Activated CD8-positive, alpha-beta T cell treated with anti-CD3 and anti-CD28 coated beads for 36 hours (primary cell): ENCODE results near the gene MMAA. TPM values are rescaled to one million over a fixed set of nuclear protein-coding genes. Genes with fewer than 3 reads are reported as not detected.

Experiments used
- ATAC-seq: fragments of 200-7000 bp; cut with Tn5 transposase; one replicate; pipeline ENCODE4 v1.10.0; 2021; ENCODE audit warnings: mild to moderate bottlenecking, moderate library complexity
- CTCF ChIA-PET: fragments of 350-600 bp; sonication (Branson Sonifier 250); formaldehyde crosslinking; loops from one replicate; lab custom pipeline; 2021; ENCODE audit warnings: antibody characterized with exemption; lab: Charles Lee
- POLR2A ChIA-PET: fragments of 350-600 bp; sonication (Branson Sonifier 250); formaldehyde crosslinking; loops from one replicate; lab custom pipeline; 2021; ENCODE audit warnings: antibody characterized with exemption; lab: Charles Lee
- DNase-seq: peaks from one replicate; pipeline ENCODE4 v3.0.0-alpha.2; 2020
- H3K27ac Mint-ChIP-seq: one replicate; pipeline ENCODE4 v1.8.0; 2021; ENCODE audit warnings: mild to moderate bottlenecking, mixed read lengths
- H3K27me3 Mint-ChIP-seq: one replicate; pipeline ENCODE4 v1.8.0; 2021; ENCODE audit warnings: mixed read lengths
- H3K36me3 Mint-ChIP-seq: one replicate; pipeline ENCODE4 v1.8.0; 2021; ENCODE audit warnings: low read depth, mixed read lengths
- H3K4me1 Mint-ChIP-seq: one replicate; pipeline ENCODE4 v1.8.0; 2021; ENCODE audit warnings: low read depth, mixed read lengths
- H3K4me3 Mint-ChIP-seq: one replicate; pipeline ENCODE4 v1.8.0; 2021; ENCODE audit warnings: mild to moderate bottlenecking, moderate library complexity, mixed read lengths
- H3K9me3 Mint-ChIP-seq: one replicate; pipeline ENCODE4 v1.8.0; 2021; ENCODE audit warnings: mixed read lengths
- intact Hi-C: fragments of 100-400 bp; cut with micrococcal nuclease; formaldehyde crosslinking; loops from one replicate; pipeline ENCODE4 v1.10.0; 2022
- total RNA-seq, 2 experiments: library from RNA; stranded (reverse); gene quantifications; one replicate each; pipeline ENCODE4 v1.2.3, GENCODE V29; 2021
- TF ChIP-seq, protein P1 (sequence below): fragments of 200-600 bp; IDR thresholded peaks from one replicate; pipeline ENCODE4 v1.8.0; 2022; ENCODE audit warnings: antibody characterized with exemption, mild to moderate bottlenecking

MMAA gene
- total RNA-seq, 2 experiments from 2014 or later = 14.4 to 15.9 TPM

DNA sequence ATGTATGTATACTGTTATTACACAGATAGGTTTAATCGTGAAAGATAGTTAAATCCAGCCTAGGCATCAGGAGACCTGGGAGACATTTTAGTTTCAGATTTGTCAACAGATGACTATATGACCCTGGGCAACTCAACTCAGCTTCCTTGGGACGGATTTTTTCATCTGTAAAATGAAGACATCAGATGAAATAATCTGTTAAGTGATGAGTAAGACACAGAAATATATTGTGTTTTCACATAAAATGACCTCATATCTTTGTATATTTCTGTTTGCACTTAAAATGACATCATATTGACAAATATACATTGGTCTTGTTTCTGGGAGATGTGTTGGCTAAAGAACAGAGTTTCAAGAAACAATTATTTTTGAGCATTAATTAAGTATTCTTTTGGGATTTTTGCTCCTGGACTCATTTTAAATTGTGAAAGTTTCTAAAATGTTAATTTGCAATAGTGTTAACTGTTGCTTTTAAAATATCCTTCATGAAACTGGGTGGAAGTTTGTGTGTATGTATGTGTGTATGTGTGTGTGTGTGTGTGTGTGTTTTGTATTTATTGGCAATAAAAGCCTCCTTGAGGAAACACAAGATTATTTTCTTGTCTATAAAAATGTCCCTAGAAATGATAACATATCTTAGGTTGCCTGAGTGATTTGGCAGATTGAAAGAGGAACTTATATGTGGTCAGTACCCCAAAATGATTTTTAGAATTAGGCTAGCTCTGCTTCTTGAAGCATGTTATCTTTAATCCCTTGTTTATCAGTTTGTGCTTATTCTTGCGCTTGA, 29.1 kb upstream of the MMAA start:
- no peak for ATAC-seq
- H3K4me3 Mint-ChIP-seq = no peak overlapping the region
- ChIA-PET POLR2A (no interaction called here), CTCF (no interaction called here)
- intact Hi-C loops = no loop called here
- peaks cover 2% of the 10 kb centered on the region for H3K9me3 Mint-ChIP-seq
- H3K27ac Mint-ChIP-seq = no peak overlapping the region
- H3K27me3 Mint-ChIP-seq = peaks cover 17% of the 10 kb centered on the region
- TF ChIP-seq, protein P1, sequence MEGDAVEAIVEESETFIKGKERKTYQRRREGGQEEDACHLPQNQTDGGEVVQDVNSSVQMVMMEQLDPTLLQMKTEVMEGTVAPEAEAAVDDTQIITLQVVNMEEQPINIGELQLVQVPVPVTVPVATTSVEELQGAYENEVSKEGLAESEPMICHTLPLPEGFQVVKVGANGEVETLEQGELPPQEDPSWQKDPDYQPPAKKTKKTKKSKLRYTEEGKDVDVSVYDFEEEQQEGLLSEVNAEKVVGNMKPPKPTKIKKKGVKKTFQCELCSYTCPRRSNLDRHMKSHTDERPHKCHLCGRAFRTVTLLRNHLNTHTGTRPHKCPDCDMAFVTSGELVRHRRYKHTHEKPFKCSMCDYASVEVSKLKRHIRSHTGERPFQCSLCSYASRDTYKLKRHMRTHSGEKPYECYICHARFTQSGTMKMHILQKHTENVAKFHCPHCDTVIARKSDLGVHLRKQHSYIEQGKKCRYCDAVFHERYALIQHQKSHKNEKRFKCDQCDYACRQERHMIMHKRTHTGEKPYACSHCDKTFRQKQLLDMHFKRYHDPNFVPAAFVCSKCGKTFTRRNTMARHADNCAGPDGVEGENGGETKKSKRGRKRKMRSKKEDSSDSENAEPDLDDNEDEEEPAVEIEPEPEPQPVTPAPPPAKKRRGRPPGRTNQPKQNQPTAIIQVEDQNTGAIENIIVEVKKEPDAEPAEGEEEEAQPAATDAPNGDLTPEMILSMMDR = no peak
- no peaks in the 10 kb centered on the region for H3K4me1 Mint-ChIP-seq
- no peaks in the 10 kb centered on the region for H3K36me3 Mint-ChIP-seq
- no peak for DNase-seq

DNA sequence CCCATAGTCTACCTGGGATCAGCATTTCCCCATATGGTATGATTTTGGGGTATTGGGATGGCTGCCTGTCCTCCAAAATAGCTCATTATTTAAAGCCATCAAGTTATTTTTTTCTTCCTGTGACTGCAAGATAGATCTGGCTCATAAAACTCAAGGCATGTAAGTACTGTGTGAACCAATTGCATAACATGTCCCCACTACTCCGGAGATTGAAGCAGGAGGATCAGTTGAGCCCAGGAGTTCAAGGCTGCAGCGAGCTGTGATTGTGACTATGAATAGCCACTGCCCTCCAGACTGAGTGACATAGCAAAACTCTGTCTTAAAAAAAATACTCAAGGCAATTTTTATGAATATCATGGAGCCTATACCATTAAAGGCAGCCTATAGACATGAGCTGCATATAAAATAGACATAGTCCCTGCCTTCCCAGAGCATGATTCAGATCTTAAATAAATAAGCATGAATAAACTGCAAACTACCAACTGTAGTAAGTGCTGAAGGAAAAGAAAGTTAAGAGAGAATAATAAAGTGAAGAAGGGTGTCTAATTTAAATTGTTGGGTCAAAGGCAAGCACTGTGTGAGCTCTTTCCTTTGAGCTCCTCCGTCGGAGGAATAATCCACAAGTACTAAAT, 16.9 kb upstream of the MMAA start:
- intact Hi-C loops = no loop called here
- no peak overlapping the region for H3K4me3 Mint-ChIP-seq
- CTCF ChIA-PET = interaction anchor here (1.1 to 2.3 kb wide), 5 partner anchors 7 to 368 kb away, joined by 3 to 12 read pairs (median 4); no protein-coding TSS in a partner anchor
- peaks cover 9% of the 10 kb centered on the region for H3K27me3 Mint-ChIP-seq
- ATAC-seq (no peak), DNase-seq (no peak)
- peaks cover 9% of the 10 kb centered on the region for H3K9me3 Mint-ChIP-seq
- TF ChIP-seq, protein P1 = no peak
- H3K4me1 Mint-ChIP-seq = no peaks in the 10 kb centered on the region
- no peak overlapping the region for H3K27ac Mint-ChIP-seq
- POLR2A ChIA-PET = no interaction called here
- H3K36me3 Mint-ChIP-seq = no peaks in the 10 kb centered on the region

DNA sequence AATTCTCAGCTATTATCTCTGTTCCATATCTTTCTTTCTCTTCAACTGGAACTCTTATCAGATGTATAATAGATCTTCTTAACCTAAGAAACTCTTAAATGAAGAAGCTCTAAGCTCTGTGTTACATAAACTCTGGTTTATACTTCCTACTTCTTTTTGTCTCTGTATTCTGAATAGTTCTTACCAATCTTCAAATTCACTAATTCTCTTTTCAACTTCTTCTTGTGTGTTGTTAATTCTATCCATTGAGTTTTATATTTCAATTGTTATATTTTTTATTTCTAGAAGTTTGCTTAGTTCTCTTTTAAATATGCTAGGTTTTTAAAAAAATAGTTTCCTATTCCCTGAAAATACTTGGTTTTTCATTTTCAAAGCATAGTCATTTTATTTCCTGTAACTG, 13.2 kb upstream of the MMAA start:
- intact Hi-C loops = no loop called here
- Mint-ChIP-seq H3K4me1 (no peaks in the 10 kb centered on the region), H3K36me3 (no peaks in the 10 kb centered on the region), H3K4me3 (no peak overlapping the region), H3K27me3 (peaks cover 3% of the 10 kb centered on the region), H3K9me3 (peaks cover 9% of the 10 kb centered on the region), H3K27ac (no peak overlapping the region)
- ATAC-seq (no peak), DNase-seq (no peak)
- ChIA-PET CTCF (interaction anchor here (1.0 kb wide), 2 partner anchors 11 to 372 kb away, joined by 3 to 4 read pairs; no protein-coding TSS in a partner anchor), POLR2A (no interaction called here)
- TF ChIP-seq, protein P1 = no peak

DNA sequence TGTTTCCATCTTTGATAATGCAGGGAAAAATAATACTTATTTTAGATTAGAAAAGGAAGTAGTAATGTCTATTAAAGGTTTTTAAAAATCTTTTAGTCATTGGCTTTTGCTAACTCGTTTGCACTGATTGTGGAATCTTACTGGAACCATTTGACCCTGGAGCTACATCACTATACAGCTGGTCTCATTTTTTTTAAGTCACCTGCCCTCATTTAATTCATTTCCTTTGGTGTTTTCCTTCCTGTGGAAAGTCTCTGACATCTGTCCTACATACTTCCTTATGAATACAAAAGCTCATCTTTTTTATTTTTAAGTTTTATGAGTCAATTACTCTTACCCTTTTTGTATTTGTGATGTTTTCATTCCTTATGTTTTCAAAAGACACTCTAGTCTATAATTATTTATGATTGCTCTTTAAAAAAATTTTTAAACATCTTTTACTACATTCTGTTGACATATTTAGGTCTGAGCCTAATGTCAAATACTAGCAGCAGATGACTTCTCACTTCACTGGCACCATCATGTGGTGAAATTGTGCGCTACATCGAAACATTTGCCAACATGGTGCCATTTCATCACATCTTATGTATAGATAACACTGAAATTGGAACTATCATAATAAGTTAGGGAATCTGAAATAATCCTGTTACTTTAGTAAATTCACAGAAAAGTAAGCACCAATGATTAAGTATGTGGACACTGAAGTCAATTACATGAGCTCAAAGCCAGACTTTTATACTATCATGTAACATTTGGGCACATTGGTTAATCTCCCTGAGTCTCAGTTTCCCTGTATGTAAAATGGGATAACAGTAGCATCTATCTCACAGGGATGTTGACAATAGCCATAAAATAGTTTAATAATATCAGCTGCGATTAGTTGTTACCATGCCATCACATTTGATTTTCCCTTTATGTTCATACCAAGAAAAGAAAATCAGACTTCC, 9.4 kb upstream of the MMAA start:
- ATAC-seq (peak; percentile 77), DNase-seq (peak; percentile 87)
- Mint-ChIP-seq H3K36me3 (no peaks in the 10 kb centered on the region), H3K4me3 (no peak overlapping the region), H3K4me1 (peaks cover 14% of the 10 kb centered on the region), H3K27ac (no peak overlapping the region), H3K9me3 (peaks cover 9% of the 10 kb centered on the region), H3K27me3 (peaks cover 2% of the 10 kb centered on the region)
- ChIA-PET CTCF (interaction anchor here (0.7 to 2.3 kb wide), 20 partner anchors 8 to 423 kb away, joined by 3 to 35 read pairs (median 4); no protein-coding TSS in a partner anchor), POLR2A (no interaction called here)
- TF ChIP-seq, protein P1 = peak; percentile 79
- intact Hi-C loops = loop anchor here (1.0 kb wide), 1 partner anchor 375 kb away; no protein-coding TSS in a partner anchor
